Measurements from ENCODE around the gene PPFIBP1.

Gene PPFIBP1

GRCh38 chr12:27535318-27535717, 11.3 kb downstream of the PPFIBP1 start:
- peaks cover 8% of the 10 kb centered on the region for H3K4me1 ChIP-seq
- no peak overlapping the region for H3K27ac ChIP-seq
- H3K79me2 ChIP-seq = peaks cover 16% of the 10 kb centered on the region
- no peaks in the 10 kb centered on the region for H3K9me3 ChIP-seq (ENCODE audit: control insufficient read depth, low read length)
- H3K36me3 ChIP-seq (ENCODE audit: control insufficient read depth, insufficient read depth, low read length) = no peaks in the 10 kb centered on the region
- no peak for TF ChIP-seq CTCF (IDR thresholded peaks at IDR 0.05)
- no peak overlapping the region for H2AFZ ChIP-seq
- H3K4me2 ChIP-seq (ENCODE audit: low read length) = no peak overlapping the region
- no peaks in the 10 kb centered on the region for H3K27me3 ChIP-seq (ENCODE audit: control insufficient read depth, insufficient read depth, low read length)
- no peak overlapping the region for H3K9ac ChIP-seq
- H3K4me3 ChIP-seq (ENCODE audit: low read depth, low read length) = no peak overlapping the region

- no peak overlapping the region for H3K4me3 ChIP-seq (ENCODE audit: low read depth, low read length)
- H3K27ac ChIP-seq = no peak overlapping the region
- no peaks in the 10 kb centered on the region for H3K27me3 ChIP-seq (ENCODE audit: control insufficient read depth, insufficient read depth, low read length)
- peaks cover 16% of the 10 kb centered on the region for H3K79me2 ChIP-seq
- no peaks in the 10 kb centered on the region for H3K36me3 ChIP-seq (ENCODE audit: control insufficient read depth, insufficient read depth, low read length)
- H3K9ac ChIP-seq = no peak overlapping the region
- H2AFZ ChIP-seq = no peak overlapping the region
- peaks cover 5% of the 10 kb centered on the region for H3K4me1 ChIP-seq
- H3K9me3 ChIP-seq (ENCODE audit: control insufficient read depth, low read length) = no peaks in the 10 kb centered on the region
- no peak overlapping the region for H3K4me2 ChIP-seq (ENCODE audit: low read length)
- no peak for TF ChIP-seq CTCF (IDR thresholded peaks at IDR 0.05)
These were observed 14.1 kb downstream of the PPFIBP1 start for GRCh38 chr12:27537855-27538675.

- Histone ChIP-seq H2AFZ (no peak overlapping the region), H3K9ac (no peak overlapping the region), H3K79me2 (peaks cover 16% of the 10 kb centered on the region), H3K27me3 (ENCODE audit: control insufficient read depth, insufficient read depth, low read length) (no peaks in the 10 kb centered on the region), H3K4me3 (ENCODE audit: low read depth, low read length) (no peak overlapping the region), H3K27ac (peak overlapping the region; percentile 3), H3K36me3 (ENCODE audit: control insufficient read depth, insufficient read depth, low read length) (no peaks in the 10 kb centered on the region), H3K4me1 (peaks cover 5% of the 10 kb centered on the region), H3K4me2 (ENCODE audit: low read length) (peak overlapping the region; percentile 30), H3K9me3 (ENCODE audit: control insufficient read depth, low read length) (no peaks in the 10 kb centered on the region)
- no peak for TF ChIP-seq CTCF (IDR thresholded peaks at IDR 0.05)
These were observed 15.2 kb downstream of the PPFIBP1 start for GRCh38 chr12:27539191-27539631.

GRCh38 chr12:27541031-27541719, 17.2 kb downstream of the PPFIBP1 start:
- Histone ChIP-seq H3K27ac (no peak overlapping the region), H3K9ac (no peak overlapping the region), H3K4me3 (ENCODE audit: low read depth, low read length) (no peak overlapping the region), H3K9me3 (ENCODE audit: control insufficient read depth, low read length) (no peaks in the 10 kb centered on the region), H3K4me1 (peaks cover 5% of the 10 kb centered on the region), H2AFZ (no peak overlapping the region), H3K36me3 (ENCODE audit: control insufficient read depth, insufficient read depth, low read length) (no peaks in the 10 kb centered on the region), H3K27me3 (ENCODE audit: control insufficient read depth, insufficient read depth, low read length) (no peaks in the 10 kb centered on the region), H3K79me2 (peaks cover 10% of the 10 kb centered on the region), H3K4me2 (ENCODE audit: low read length) (no peak overlapping the region)
- no peak for TF ChIP-seq CTCF (IDR thresholded peaks at IDR 0.05)
